NCI-H146 treated with DMSO at 0.1 percent for 48 hours (cell line): ENCODE data around the gene CTBP2.
"Not testable (repeated sequence)": the region's sequence is repeated elsewhere in the genome, so short reads cannot be mapped to it uniquely, and the experiment has no call there.

Experiments used
- DNase-seq: peaks from one replicate; lab custom pipeline; 2025; ENCODE audit not compliant: unreplicated experiment; lab: John Stamatoyannopoulos, UW

Gene CTBP2

GRCh38 chr10:125158601-125159485 is 1.5 kb downstream of the CTBP2 start:
- DNase-seq: no peak

- DNase-seq: no peak
Observed at GRCh38 chr10:125158275-125158600, 2.1 kb downstream of the CTBP2 start.

DNA sequence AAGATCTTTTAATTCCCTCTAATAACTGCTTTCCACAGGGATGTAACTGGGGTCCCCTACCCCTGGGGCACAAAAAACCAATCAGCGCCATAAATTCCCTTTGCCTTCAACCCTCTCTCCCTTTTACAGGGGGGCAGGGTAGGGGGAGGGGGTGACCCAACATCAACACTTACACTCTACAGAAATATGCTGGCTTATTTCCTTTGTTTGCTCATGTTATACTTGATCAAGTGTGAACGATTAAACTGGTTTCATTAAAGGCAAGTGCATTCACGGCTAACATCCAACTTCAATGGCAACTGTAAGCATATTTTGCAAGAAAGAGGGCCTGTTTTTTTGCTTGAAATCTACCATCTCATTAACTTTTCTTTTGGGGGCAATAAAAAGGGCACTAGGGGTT is 2.9 kb downstream of the CTBP2 start:
- DNase-seq: no peak

GRCh38 chr10:125156739-125157480 is 3.5 kb downstream of the CTBP2 start:
- DNase-seq: no peak

- DNase-seq: no peak
Observed at GRCh38 chr10:125156196-125156595, 4.2 kb downstream of the CTBP2 start.

DNA sequence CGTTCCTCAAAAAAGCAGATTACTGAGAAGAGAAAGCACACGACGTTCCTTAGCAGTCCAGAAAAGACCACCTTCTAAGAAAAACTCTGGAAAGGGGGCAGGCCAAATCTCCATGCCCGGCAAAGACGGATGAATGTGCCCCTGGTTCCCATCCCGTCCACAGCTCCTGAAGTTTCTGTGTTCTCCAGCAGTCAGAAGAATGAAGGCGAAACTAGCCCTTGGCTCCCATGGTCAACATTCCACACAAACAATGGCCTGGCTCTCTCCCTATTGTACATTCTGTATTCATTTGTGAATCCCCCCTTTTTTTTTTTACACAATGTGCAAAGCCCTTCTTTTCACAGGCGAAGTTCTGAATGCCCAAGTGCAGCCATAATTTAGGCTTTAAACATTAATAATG is 5.3 kb downstream of the CTBP2 start:
- no peak for DNase-seq

DNA sequence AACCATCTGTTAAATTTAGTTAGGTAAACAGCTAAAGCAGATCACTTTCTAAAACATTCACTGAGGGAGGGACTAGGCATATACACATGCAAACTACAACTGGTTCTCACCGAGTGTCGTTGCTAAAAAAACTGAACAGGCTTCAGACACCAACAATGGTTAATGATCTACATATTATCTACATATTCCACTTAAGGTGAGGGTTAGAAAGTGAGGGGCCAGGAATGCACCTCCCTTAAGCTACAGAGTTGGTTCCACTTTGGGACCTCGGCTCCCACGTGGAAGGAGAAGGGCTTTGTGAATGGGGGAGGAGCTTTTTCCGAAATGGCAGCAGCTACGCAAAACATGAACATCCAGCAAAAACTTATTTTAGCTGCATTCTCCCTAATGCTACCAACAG is 5.8 kb downstream of the CTBP2 start:
- no peak for DNase-seq

DNA sequence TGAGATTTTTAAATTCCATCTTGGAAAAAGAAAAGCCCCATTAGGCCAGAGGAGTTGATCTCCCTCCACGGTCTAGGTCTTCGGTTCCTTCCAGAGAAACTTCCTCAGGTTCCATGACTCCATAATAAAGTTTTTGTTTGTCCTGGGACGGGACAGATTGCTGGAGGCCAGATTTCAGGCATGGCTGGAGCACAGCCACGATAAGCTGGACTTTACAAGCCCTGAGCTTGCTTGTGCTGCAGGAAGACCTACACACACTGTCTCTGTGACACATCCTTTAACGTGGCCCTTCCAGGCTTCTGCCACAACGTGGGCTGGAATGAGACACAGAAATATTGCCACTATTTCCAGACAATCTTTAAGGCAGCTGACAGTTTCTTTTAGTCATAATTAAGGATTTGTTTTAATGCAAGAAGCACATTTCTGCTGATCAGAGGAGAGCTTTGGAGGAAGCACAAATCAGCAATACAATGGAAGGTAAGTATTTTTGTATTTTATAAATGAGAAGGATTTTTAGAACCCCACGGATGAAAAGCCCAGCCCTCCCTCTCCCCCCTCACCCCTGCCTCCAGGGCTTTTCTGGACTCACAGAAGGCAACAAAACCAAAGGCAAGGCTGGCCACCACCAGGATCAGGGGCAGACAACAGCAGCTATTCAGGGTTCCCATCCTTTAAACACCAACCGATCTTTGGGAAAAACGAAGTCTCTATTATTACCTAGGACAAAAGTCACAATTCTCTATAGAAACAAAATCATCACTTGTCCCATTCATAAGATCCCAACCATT is 6.5 kb downstream of the CTBP2 start:
- DNase-seq: no peak

- no peak for DNase-seq
Observed at GRCh38 chr10:125152450-125153368, 7.7 kb downstream of the CTBP2 start.

- DNase-seq: peak; percentile 29
Observed at GRCh38 chr10:125151553-125152449, 8.6 kb downstream of the CTBP2 start.

- no peak for DNase-seq
Observed at GRCh38 chr10:125151170-125151552, 9.2 kb downstream of the CTBP2 start.

- not testable (repeated sequence) for DNase-seq
Observed at GRCh38 chr10:125150376-125151083, 9.8 kb downstream of the CTBP2 start.

DNA sequence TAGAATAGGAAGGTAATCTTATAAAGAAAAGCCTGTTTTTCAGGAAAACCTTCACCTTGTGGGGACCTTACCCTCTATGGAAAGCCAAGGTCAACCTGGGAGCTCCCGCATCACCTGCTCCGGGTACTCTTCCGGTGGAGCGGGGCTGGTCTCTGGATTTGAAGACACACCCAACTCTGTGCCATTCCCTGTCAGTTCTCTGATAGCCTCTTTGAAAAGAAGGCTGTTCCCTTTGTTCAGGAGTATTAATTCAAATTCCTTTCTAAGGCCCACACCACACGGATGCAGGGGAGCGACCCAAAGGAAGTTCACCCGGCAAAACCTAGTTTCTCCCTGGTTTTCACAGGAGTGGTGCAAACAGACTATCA is 10.7 kb downstream of the CTBP2 start:
- DNase-seq: no peak

DNA sequence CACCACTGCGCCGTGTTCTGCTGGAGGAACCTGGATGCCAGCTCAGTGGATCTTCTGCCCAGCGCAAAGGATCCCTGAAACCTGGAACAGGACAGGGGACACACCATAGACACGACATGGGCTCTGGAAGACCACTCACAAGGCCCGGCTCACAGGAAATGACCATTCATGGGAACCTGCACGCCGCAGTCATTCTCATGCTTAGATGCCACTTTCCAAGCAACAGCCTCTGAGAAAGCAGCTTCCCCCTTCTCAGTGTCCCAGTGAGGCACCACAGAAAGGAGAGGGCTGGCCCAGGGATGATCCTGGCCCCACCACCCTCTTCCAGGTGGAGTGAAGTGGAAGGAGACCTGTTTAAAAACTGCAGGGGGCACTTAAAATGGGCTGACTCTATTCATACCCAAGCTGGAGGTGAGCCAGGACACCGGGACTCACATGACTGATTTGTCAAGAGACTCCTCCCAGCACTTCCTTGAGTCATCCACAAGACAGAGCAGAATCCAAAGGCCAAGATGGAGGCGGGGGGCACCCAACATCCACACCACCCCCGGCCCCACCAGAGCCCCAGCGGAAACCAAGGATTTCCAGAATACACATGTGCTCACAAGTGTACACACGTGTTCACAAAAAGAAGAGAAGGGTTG is 11.2 kb downstream of the CTBP2 start:
- no peak for DNase-seq

DNA sequence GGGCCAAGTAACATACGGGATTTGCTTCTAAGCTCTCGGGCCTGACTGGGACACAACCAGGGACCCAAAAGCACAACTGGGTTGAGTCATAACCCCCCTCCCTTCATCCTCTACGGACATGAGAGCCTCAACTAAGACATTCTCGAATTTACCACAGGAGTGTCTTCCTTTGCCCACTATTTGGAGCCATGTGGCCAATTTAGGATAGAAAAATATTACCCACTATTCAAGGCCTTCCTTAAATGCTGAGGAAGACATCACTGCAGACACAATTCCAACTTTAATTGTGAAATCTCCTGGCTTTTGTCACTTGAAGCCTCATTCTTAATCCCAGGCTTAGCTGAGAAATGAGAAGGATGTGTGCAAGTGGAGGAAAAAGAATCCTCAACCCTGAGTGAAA is 11.8 kb downstream of the CTBP2 start:
- DNase-seq: no peak

- DNase-seq: no peak
Observed at GRCh38 chr10:125147971-125148439, 12.4 kb downstream of the CTBP2 start.

DNA sequence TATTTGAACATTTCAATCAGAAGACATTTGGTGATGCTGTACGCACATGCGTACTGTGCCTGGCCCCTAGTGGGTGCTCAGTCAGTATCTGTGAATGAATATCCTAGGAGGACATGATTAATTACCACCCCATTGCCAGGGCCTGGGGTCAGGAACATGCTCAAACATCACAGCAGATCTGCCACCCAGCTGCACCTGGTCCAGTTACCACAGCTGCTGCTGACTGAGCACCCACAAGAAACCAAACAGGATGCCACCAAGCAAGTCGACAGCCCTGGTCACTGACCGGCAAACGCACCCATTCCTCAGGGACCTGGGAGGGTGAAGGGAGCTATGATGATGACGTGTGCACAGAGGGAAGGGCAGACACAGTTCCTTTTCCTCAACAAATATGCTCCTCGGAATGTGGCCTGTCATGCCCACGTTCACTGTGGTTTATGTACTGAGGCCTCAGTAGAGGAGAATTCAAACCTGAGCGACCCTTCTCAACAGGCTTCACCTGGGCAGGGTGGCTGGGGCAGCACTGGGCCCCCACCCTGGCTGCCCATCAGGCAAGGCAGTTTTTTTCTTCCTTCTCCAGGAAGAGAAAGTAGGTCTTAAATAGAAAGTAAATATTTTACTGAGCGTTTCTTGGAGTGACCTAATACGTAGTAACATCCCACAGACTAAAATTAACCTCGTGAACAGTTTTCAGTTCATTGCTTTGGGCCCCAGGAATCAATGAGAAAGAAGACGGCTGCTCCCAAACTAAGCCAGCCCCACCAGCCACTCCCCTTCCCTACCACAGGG is 13.4 kb downstream of the CTBP2 start:
- DNase-seq: no peak

GRCh38 chr10:125145636-125146035 is 14.7 kb downstream of the CTBP2 start:
- no peak for DNase-seq
